HG03521 (cell line): ENCODE data around the gene TMEM140.

ENCODE experiments used
- ATAC-seq: cut with Tn5 transposase; IDR thresholded peaks from one replicate; pipeline ENCODE4 v1.9.1; 2021; ENCODE audit warnings: mild to moderate bottlenecking, moderate library complexity; ENCODE audit not compliant: unreplicated experiment

Gene TMEM140

DNA sequence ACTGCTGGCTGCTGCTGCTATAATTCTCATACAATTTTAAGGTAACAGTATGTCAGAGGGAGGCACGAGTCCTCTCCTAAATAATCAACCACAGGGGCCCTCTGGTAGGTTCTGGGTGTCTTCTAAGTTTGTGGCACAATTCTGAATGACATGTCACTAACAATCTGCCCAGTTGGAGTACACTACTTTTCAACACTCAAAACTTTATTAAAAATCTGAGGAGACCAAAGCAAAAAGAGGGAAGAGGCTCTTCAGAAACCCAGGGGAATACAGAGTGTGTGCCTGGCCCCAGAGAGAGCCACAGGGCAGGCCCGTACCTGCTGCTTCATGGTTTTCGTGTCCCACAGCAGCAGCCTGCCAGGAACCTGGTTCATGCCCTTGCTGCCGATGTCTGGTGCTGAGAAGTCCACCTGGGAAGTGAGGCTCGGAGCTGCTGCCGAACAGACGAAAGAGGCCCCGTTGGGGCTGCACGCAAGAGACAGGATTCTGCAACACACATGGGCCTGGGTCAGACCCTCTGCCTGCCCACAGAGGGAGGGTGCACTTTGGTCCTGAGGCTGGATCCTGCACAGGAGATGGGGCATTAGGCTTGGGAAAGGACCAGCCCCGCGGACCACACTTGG is 45.2 kb downstream of the TMEM140 start:
- no peak for ATAC-seq

DNA sequence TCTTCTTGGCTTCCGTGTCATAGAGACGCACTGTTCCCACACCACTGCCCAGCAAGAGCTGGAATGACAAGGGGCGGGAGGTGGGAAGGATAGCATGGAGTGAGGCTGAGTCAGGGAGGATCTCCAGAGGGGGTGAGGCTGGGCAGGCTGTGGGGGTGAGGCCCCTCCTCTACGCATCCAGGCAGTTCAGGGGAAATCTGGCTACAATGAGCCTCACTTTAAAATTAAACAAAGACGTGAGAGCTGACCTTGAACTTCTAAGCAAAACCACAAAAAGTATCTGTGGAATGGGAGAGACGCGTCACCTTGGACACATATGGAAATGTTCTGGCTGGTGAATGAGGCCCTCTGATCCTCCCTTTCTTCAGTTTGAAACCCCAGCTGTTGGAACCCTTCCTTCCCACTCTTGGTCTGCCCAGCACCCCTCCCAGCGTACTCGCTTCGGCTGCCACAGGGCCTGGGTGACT is 45.8 kb downstream of the TMEM140 start:
- ATAC-seq = no peak

DNA sequence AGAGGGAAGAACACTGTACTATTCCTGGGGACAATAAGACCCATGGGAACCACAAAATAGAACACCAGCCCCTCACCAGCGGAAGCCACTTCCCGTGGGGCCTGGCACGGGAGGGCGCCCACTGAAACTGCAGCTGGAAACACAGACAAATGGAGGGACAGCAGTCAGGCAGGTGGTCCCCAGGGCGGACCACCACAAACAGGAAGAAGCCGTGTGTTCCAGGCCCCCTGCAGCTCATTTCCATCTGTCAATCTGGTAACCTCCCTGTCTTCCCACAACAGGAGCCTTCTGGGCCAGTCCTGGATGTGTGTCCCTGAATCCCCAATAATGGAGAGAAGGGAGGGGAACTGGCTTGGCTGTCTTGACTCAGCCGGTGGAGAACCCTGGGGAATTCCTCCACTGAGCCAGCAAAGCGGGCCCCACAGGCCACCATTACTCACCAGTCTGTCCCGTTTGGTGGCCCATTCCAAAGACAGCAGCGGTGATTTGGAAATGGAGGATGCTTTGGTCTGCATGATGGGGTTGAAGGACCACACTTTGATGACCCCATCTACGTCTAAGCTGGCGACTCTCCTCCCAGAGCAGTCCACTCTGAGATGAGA is 46.7 kb downstream of the TMEM140 start:
- ATAC-seq = no peak

DNA sequence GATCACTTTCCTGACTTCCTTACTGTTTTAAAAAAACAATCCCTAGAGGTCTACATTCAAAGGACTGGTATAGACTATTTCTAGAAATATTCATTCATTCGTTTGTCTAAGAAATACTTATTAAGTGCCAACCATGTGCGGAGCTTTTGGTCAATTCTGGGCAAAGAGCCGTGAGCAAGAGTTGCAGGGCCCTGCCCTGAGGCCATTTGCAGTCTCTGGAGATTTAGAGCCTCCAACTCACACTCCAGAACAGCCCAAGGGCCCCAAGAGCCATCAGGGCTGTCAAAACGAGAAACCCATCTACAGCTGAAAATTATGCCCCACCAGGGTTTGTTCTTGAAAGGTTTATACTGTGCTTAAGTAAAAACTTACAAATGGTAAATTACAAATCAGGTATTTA is 47.3 kb downstream of the TMEM140 start:
- ATAC-seq = no peak

DNA sequence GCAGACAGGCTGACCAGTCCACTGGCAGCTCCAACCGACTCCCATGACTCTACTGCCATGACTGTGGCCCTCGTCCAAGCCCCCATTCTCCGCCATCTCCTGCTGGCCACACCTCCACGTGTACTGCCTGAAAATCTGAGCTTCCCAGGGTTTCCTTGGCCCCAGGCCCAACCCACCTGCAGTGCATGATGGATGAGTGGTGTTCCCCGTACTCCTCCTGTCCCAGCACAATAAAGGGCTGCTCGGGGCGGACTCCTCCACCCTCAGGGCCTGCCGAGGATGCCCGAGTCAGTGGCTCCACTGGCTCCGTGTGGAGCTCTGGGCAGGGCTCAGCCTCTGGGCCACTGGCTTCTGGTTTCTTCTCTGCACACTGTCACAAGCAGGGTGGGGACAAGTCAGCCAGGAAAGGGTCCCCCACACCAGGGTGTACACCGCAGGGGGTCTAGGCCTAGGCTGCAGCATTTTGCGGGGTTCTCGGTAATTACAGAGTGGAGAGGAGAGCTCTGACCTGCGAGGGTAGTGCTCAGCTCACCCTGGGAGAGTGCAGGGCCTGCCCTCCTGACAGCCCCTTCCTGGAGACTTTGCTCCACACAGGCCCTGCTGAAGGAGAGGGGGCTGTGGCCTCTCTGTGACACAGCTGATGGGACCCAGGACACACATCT is 48.2 kb downstream of the TMEM140 start:
- ATAC-seq = no peak

DNA sequence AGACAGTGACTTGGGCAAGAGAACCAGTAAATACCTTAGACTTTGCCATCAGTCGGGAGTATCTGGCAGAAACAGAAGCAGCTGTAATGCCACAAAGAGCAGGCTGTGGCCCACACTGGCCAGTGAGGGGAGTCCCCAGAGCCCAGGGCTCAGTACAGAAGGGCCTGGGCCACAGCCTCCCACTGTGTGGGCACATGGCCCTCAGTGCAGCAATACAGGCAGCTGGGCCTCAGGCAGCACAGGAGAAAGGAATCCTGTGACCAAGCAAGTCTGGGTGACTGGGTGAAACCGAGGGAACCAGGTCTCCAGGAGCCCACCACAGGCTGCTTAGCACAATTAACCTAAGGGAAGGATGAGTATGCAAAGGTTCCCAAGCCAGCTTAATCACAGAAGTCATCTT is 49.5 kb downstream of the TMEM140 start:
- ATAC-seq = no peak

DNA sequence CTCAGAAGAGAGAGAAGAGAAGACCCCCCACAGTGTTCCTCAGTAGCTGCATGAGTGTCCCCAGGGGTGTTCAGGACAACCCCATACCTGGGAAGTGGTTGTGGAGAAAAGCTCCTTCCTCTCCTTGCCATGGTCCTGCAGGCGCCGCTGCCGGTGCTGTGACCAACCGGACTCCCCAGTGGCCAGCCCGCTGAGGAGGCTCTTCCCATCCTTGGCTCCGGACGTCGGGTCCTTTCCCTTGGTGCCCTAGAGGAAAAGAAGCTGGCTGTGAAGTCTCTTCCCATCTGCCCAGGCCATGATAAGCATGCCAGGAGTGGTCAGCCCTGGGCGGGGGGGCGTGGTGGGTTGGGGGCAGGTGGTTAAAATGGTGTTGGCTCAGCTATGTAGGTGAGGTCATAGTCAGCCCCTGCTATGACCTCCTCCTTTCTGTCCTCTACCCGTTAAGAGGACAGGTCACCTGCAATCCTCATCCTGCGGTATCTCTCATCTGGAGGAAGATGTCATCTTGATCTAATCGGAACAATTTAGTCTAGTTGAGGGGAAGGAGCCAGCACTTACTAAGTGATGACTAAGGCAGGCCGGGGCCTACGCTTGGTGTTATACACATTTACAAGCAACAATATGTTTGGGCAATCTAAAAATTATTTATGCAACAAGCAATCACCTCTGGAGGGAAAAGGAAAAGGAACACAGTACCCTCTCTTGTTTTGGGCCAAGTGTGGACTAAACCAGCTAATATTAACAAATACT is 50.2 kb downstream of the TMEM140 start:
- ATAC-seq = no peak

DNA sequence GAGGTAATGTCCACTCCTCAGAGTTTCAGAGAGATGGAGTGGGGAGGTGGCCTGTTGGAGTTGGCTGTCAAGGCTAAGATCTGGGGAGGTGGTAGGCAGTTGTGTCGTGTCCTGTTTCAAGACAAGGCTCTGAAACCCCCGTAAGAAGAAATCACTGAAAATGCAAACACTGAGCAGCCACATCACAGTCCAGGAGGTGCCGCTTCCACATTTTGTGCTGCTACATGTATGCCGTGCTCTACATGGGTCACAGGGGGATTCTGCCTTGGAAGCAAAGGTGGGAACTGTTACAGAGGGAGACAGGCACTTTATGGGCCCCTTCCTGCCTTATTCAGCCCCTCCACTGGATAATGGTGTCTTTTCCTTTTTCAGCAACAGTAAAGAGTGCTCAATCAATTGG is 51.6 kb downstream of the TMEM140 start:
- ATAC-seq = no peak

DNA sequence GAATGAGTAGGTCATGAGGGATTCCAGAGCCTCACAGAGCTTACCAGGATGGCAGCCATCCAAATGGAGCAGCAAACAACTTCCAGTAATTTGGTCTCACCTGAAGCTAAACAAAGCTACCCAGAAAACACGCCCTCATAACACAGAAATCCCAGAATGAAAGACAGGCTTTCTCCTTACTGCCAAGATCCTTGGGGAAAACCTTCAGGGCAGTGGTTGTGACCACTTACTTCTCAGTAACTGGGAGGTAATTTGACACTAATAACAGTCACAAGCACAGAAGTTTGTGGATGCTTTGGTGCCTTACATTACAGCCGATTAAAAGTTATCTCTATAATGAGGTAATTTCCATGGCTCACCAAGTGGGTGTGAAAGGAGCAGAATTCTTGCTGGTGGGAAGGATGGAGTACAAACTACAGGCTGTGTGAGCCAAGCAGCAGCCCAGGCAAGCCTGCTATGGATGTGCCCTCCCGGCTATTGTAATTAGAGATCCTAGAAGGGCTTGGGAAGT is 53.0 kb downstream of the TMEM140 start:
- ATAC-seq = no peak

DNA sequence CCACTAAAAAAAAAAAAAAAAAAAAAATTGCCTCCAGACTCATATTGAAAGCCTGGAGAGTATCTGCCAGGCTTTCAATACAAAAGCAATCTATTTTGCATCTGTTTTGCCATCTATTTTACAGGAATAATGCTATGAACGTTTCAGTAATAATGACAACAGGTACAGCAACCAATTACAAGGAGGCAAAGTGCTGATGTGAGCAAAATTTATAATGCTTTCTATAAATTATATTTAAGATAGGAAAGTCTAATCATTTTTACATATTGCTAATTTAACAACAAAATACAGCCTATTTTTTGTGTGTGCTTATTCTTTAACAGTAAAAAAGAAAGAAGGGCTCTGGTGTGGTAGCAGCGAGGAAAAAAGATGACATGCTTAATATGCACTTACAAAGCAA is 53.5 kb downstream of the TMEM140 start:
- no peak for ATAC-seq

DNA sequence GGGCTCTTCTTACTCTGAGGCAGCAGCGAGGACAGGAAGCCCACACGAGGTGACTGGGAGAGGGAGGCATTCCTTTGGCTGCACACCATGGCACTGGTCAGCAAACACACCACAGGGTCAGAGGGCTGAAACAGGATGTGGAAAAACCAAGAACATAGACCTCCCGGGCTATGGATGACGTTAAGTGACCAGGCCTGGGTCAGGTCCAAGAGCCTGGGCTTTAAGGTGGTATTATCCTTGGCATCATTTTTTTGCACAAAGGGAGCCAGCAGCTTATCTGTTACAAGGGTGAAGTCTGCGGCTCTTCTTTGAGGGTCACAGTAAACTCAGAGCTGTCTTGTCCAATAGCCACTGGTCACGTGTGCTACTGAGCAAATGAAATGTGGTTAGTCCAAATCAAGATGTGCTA is 56.5 kb downstream of the TMEM140 start:
- ATAC-seq = no peak

DNA sequence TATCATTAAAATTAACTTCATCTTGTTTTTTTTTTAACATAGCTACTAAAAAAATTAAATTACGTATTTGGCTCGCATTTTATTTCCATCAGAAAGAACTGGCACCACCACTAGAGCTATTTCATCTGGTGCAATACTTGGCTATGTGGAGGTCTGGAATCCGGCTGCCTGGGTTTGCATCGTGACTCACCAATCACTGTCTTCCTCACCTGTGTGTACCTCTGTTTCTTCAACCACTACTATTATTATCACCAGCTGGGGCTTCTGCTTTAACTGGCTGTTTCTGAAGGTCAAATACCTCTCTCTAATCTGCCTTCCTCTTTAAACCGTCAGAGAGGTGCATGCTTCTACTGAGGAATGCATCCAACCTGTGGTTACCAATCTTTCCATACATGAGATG is 57.0 kb downstream of the TMEM140 start:
- no peak for ATAC-seq

DNA sequence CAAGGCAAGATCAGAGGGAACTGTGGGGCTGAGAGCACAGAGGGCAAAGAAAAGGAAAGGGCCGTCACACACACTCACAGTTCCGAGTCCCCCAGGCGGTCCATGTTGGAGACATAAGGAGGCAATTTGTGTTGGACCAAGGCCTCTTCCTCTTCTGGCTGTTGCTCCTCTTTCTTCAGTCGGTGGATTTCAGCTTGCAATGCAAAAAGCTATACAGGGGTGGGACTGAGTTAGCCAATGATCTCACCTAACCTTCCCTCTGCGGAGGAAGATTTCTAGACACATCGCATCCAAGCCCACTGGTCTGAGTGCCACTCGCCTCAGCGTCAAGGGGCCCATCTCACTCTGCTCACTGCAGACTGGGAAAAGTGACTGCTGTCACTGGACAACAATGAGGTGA is 58.0 kb downstream of the TMEM140 start:
- no peak for ATAC-seq

DNA sequence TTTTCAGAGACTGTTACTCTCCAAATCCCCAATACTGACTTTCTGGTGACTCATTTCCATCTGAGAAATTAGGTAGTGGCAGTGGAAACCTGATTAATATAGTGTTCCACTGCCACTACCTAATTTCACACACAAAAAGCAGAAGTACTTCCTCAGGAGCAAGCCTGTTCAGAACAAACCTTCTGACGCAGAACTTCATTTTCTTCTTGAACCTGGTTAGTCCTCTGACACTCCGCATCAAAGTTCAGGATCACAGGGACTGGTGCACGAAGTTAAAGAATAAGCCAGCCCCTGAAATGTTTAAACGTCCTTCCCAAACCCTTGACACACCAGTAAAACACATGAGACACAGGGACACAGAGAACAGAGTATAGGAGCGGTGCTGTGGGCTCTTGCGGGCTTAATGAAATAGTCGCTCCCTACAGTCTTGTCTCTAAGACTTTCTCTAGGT is 59.1 kb downstream of the TMEM140 start:
- no peak for ATAC-seq

DNA sequence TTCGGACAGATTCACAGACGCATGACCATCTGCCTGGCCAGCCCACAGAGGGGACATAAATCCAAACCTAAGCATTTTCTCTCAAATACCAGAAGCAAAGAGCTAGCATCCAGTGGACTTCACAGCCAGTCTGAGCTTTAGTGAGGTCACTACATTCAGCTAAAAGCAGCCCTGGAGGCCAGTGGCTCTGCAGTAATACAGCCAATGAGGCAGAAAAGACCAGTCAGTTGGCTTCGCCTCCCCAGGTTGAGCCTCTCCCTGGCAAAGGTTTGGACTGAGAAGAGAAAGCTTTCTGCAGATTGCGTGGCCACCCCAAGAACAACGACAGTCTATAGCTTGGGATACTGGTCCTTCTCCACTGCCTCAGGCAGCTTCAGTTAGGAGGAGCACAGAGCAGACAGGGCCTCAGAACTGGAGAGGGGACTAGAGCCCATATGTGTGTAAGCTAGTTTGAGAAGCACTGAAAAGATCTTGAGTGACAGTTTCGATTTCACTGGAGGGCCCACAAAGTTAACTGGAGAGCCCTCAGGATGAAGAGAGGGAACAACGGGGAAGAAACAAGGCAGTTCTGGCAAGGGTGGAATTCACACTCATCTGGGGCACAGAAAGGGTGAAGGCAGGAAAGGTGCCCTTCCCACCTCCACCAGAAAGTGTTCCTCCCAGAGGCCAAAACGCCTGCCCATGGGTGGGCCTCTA is 59.7 kb downstream of the TMEM140 start:
- no peak for ATAC-seq

DNA sequence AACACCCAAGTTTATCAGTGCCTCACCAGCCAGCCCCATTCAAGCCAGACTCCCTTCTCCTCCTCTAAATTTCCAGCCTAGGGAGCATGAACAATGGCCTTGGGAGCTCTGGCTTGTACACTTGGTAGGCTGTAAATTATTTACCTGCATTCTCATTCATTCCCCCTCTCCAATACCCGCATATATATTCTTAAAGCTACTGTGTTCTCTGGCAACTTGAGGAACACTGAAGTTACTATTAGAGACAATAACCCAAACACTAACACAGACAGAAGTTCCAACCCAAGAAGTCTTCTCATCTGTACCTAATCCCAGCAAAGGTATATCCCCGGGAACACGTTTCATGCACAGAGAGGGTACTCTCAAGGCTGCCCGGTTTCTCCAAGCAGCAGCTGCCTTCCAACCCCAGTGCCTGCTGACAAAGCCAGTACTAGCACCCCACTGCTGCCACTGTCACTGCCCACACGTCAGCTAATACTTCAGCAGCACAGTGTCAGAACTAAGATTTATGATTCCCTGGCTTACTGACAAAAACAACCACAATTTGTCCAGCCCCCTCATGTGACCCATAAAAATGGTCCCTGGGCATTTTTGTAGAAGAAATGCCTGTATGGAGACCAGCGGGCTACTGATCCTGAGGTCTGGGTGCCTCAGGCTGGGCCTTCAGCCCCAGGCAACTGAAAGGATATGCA is 60.4 kb downstream of the TMEM140 start:
- no peak for ATAC-seq

DNA sequence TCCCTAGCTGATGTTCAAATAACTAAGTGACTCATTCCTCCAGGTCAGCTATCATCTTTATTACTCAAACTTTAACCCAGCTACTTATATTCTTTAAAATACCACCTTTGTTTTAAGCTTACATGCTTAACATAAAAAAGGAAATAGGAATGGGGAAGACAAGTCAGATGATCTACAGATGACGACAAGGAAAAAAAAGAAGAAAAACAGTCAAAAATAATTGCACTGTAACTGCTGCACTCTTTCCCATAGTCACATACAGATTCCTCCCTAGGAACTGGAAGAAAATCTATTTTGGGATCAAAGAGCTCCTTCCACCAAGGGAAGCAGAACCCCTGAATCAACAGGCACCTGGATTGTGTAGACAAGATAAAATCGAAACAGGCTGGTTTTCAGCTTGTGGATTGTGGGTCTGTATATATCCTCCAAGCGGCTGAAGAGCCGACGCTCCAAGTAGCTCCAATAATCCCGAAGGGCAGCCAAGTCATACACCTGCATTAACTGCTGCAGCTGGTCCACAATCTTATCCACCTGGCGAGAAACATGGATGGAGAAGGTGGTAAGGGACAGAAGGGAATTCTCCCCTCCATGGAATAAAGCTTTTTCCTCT is 61.5 kb downstream of the TMEM140 start:
- no peak for ATAC-seq

DNA sequence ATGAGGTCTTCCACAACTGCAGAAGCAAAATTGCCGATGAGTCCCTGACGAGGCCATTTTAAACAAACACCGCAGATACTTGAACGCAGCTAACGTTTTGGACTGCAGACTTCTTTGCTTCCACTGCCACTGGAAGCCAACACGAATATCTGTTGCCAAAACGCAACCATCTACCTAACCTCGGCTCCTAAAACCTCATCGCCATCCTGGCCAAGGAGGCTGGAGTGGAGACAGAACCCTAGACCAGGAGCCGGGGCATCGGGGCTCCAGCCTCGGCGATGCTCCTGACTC is 63.0 kb downstream of the TMEM140 start:
- ATAC-seq = no peak

DNA sequence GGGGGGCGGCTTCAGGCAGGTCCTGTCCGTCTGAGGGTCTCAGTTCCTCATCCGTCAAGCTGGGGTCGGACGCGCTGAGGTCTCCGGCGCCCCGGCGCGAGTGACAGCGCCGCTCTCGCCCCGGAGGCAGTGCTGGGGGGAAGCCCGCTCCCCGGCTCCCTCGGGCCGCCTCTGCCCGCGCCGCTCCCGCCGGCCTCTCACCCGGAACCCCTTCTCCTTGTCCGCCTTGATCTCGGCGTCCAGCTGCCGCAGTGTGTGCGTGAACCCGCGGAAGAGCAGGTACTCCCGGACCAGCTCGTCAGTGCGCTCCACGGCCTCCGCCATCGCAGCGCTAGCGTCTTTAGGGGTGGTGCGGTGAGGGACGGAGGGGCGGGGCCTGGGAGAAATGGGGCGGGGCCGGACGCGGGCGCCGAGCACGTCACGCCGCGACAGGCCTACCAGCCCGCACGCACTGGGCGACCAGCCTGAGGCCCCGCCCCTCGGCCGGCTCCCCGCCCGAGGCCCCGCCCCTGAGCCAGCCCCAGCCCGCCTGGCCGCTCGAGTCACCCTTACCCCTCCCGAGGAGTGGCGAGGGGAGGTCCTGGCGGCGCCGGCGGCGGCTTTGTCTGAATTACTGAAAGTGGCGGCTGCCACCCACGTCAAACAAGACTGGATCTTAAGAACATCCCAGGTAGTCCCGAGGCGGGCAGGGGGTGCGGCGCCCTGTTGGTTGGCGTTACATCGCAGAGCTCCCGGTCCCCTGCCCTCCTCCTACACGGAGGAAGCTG is 63.5 kb downstream of the TMEM140 start, which contains the start of gene WDR91:
WDR91 (minus strand) TSS at position 348 of the 767 bp plus-strand sequence; CDS start at position 324, 24 bp downstream.
- ATAC-seq = peak; percentile 83
